HG03103 (cell line): ENCODE data around the gene KIF26A.
"Not testable (repeated sequence)": the region's sequence is repeated elsewhere in the genome, so short reads cannot be mapped to it uniquely, and the experiment has no call there.

Experiments used
- ATAC-seq: cut with Tn5 transposase; IDR thresholded peaks from one replicate; pipeline ENCODE4 v1.9.1; 2021; ENCODE audit warnings: low read depth; ENCODE audit not compliant: unreplicated experiment

The KIF26A gene

DNA sequence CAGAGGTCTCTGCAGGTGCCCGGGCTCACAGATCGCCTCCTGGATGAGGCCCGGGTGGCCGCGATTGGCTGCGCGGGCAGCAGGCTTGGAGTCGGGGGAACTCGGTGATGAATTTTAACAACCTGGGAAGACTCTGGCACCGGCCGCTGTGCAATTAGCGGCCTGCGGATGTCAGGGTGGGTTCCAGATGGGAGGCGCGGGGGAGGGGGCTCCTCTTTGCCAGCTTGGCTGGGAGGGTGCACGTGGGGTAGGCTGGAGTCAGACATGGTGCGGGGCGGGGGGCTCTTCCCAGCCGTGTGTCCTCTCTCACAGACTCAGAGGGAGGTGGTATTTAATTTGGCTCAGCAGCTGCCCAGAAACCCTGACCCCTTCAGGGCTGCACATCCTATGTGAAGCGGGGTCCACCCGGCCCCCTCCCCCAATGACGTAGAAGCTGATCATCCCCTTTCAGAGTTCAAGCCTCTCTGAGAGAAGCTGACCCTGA lies 81.4 kb downstream of the KIF26A start:
- ATAC-seq = no peak

- ATAC-seq = no peak
Observed at GRCh38 chr14:104220215-104221070, 82.1 kb downstream of the KIF26A start.

DNA sequence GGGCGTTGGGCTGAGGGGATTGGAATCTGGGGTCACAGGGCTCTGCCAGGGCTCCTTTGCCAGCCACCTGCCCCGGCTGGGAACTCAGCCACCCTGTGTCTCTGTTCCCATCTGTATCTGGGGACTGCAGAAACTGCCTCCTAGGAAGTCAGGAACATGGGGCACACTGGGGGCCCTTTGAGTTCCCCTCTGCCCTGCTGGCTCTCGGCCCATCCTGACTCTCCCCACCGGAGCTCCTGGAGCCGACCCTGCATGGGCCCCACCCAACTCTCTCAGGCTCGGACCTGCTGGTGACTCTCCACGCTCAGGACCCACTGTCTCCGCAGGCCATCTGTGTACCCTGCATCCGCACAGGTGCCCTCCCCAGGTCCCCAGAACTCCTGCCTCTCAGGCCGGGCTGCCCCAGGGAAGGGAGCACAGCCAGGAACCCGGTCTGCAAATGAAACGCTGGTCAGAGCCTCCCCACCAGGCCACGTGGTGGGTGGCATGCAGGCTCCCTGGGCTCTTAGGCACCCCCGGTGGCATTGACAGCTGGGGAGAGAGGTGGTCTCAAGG lies 82.8 kb downstream of the KIF26A start:
- no peak for ATAC-seq

DNA sequence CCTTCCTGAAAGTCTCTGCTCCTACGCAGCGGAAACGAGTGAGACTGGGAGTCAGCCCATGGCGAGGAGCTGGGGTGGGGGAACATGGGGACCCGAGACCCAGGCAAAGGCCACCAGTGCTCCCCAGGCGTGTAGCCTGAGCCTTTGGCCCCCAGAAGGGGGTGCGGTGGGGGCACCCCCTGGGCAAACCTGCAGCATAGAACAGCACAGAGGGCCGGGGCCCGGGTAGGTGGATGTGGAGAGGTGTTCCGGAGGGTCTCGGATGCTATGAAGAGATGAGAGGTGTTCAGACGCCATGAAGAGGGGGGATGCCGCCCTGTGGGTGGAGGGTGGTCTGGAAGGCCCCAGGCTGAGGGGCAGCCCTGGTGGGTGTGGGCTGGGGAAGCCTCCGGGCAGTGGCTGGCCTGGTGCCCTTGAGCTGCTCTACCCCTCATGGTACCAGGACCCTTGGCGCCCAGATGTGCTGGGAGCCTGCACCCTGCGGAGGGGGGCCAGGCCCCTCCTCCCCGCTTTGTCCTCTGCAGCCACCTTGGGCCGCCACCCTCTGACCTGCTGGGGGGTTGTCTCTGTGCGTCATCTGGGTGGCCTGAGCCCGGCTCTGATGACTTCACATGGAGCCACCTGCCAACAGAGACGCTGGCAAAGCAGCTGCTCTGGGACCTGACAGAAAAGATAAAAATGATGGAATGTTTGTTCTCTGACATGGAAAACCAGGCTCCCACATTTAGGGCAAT lies 83.4 kb downstream of the KIF26A start:
- no peak for ATAC-seq

DNA sequence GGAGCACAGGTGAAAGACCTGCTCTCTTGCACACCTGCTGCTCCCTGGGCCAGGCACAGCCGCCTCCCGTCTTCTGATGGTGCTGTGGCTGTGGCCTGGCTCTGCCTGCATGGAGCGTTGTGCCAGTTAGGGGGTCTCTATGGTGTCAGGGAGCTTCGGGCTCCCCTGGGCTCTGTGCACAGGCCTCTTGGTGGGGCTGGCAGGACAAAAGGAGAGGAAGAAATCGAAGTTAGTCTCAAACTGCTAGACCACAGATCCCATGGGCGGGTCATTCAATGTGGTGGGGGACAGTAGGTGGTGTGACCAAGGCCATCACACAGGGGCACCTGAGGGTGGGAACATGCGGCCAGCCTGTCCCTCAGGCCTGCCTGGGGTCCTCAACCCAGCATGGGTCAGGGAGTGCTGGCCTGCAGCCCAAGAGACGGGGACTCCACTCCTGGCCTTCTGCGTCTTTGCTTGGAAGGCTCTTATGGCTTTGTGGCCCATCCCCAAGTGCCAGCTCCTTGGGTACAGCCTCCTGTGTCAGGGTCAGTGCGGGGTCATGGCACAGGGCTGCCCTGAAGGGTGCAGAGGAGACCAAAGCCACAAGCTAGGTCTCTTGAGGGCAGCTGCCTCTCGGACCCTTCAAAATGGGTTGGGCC lies 84.1 kb downstream of the KIF26A start:
- no peak for ATAC-seq

DNA sequence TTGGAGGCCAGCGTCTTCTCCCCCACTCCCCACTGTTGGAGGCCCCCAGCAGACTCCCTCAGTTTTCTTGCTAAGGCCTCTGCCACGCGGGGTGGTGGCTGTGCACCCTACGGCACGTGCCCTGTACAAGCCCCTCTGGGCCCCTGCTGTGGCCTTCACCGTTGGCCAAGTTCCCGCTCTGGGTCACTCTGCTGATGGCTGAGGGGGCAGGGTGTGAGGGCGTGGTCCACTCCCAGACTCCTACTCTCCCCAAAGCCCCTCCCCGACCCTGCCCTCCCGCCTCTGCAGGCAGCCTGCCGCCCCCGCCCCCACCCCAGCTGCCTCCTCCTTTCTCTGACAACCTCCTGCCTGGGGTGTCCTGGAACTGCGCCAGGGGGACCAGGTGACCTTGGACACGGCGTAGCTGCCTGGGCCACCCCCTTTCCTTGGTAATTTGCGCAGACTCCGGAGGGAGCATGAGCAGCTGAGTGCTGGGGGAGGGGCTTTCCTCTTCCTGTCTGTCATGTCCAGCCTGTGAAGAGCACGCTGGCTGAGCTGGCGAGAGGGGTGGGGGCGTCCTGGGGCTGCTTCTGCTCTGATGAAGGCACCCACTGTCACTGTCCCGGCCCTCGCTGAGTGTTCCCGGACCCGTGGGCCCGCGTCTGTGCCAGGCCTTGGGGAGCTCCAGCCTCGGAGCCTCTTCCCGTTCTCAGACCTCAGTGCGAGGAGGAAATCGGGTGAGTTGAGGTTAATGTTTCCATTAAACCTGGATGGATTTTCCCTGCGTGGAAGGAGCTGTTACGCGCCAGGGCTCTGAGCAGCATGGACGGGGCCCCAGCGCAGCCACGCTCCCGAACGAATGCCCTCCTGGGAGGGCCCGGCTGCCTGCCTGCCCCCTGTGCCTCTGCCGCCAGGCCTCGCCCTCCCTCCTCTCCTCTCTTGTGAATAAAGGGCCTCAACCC lies 85.0 kb downstream of the KIF26A start:
- ATAC-seq = no peak

- ATAC-seq = no peak
Observed at GRCh38 chr14:104224131-104224505, 85.7 kb downstream of the KIF26A start.

DNA sequence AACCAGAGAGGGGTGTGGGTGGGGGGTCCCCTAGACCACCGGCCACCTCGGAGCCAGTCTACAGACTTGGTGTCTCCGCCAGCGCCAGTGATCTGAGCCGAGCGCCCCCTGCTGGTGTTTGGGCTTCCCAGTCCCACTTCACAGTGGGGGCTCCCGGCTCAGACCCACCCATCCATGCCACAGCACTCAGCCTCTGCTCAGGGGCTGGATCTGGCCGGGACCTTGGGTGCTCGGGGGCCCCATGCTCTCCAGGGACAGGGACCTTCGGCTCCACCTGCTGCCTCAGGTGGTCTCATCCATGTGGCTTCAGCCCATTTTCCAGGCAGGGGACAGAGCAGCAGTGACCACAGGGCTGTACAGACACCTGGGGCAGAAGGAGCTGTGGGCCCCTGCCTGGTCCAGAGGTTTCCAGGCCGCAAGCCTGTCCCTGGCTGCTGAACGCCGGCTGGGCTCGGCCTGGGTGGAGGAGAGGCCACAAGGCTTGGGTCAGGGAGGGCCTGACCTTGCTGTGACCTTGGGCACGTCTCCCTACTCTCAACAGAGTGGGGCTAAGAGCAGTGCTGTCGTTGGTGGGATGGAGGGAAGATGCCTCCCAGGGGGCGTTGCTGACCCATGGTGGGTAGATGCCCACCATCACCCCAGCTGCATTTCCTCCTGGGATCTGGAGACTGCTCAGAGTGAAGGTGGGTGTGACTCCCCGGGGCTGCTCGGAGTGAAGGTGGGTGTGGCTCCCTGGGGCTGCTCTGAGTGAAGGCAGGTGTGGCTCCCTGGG lies 86.3 kb downstream of the KIF26A start:
- no peak for ATAC-seq

GRCh38 chr14:104225278-104226190 lies 87.1 kb downstream of the KIF26A start:
- not testable (repeated sequence) for ATAC-seq

DNA sequence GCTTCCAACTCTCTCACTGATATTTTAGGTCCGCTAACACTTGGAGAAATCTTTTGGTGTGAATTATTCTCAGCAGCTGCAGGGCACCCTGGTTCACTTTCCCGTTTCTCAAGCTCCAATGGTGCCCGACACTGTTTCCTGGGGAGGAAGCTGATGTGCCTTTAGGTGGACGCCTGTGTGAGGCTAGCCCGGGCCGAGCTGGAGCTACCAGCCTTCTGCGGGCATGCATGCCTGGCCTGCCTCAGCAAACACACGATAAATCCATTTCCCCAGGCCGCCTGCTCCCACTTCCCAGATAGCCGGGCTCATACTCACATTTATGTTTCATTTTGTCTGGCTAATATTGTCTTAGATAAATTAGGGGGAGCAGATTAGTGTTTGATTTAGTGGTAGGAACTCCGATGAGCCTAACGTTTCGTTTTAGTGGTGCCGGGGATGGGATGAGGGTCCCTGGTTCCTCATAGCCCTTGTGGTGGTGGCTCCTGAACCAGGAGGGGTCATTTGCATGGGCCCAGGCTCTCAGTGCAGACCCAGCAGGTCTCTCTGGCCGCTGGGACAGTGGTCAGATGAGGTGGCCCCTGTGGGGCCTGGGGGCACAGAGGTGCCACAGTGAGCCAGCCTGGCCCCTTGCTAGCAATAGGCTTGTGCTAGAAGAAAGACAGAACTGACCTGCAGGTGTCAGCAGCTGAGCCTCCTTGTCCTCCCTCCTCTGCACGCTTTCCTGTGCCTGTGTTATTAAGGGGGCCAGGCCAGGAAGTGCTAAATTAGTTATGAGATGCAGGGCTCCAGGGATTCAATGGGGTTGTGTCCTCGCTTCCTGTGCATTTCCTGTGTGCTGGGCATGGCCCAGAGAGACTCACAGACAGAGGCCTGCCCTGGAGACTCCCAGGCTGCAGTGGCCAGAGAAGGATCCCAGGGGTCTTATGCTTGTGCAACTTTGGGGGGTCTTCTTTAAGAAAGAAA lies 88.3 kb downstream of the KIF26A start:
- ATAC-seq = no peak

DNA sequence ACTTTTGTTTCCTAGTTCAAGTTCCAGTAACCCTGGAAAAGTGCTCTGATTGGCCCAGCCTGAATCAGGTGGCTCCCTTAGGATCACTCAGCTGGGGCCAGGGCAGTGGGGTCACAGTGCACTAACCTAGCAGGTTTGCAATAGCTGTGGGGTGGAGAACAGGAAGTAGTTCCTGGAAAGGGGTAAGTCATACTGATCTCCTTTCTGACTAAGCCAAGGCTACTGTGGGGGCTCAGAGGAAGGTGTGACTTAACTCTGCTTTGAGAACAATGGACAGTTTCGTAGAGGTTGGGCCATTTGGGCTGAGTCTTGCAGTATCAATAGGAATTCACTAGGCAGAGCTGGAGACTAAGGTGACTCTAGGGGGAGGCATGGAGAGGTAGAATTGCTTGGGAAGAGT lies 89.4 kb downstream of the KIF26A start:
- ATAC-seq = no peak

- ATAC-seq = no peak
Observed at GRCh38 chr14:104228221-104228620, 89.8 kb downstream of the KIF26A start.

DNA sequence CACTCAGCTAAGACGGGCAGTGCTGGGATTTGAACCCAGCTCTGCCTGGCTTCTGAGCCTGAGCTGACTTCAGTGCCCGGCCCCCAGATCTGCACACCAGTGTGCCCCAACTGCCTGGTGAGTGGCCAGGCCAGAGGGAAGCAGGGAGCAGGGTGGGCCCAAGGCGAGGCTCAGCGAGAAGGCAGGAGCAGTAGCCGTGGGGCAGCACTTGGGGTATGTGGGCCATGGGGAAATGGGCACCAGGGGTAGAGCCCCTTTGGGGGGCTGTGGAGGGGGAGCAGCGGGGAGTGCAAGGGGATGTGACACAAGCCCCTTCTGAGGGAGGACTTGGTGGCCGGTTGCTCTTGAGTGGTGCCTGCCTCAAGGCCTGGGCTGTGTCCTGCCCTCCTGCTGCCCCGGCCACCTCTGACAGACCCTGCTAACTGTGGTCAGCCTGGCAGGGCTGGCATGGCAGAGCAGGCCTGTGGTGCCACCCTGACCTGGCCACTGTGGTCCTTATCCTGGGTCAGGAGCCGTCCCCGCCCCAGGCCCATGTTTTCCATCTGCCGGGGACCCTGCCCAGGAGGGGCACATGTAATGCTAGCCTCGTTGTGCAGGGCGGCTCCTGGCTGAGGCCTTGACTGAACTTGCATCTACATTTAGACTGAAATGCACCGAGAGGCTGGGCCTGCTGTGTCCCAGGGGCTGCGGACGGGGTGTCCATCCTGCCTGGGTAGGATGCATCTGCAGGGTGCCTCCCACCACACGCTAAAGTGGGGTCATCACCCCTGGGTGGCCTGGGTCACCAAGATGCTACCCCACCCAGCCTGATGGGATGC lies 90.5 kb downstream of the KIF26A start:
- no peak for ATAC-seq

DNA sequence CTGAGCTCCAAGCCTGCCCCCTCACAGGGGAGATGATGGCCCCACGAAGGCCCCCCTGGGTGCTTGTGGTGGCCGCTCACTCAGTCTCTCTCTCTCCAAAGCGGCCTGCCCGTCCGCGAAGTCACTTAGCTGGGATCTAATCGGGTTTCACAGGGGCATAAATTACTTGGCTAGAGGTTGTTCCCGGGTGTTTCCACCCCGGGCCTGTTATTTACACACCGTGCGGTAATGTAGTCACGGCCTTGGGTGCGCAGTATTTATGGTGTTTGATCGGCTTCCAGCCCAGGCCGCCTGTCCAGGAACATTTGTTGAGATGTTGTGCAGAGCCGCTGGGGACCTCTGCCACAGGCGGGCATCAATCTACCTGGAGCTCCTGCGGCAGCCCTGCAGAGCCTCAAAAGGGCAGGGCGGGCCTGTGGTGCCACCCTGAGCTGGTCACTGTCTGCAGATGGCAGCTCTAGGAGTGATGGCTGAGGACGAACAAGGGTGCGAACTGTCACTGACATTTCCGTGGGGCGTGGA lies 91.2 kb downstream of the KIF26A start:
- ATAC-seq = no peak

DNA sequence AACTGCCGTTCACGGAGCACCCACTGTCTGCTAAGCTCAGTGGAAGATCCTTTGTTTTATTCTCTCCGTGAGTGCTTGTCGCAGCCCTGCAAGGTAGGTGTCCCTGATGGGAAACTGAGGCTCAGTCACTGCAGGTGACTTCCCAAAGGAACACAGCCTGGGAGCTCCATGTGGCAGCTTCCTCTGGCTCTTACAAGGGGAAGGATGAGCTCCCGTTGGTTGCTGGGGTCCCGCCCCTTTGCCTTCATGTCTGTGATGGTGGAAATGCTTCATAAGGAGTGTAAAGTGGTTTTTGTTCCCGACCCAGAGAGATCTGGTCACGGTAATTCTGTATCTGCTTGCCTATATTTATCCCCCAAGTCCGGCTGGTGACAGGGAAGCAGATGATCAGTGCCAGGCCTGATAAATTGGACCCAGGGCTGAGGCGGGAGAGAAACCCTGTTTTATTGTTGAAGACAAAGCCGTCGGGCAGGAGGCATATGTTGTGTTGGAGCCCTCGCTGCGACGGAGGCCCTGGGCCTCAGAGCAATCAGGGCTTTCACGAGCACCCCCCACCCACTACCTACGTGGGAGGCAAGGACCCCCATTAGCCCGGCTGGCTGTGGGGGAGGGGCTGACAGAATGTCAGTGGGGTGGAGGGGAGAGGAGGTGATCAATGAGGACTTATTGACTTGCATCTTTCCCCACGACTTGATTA lies 91.9 kb downstream of the KIF26A start:
- no peak for ATAC-seq
